Heart left ventricle (tissue), 16 donors: ENCODE results near the gene MRNIP. TPM values are rescaled to one million over a fixed set of nuclear protein-coding genes. Genes with fewer than 3 reads are reported as not detected.
A peak's percentile ranks its signal among the peaks of the same experiment; 100 is the strongest.

Experiments
- ATAC-seq, 4 donors: fragments of 200-7000 bp; cut with Tn5 transposase; one replicate each; pipeline ENCODE4 v1.9.1; 2020 to 2022; ENCODE audit warnings: moderate library complexity in 4 of 4, mild to moderate bottlenecking in 3 of 4, moderate number of reproducible peaks in 1 of 4
- DNase-seq, 5 donors: peaks; one replicate each; pipeline ENCODE4 v3.0.0-alpha.2; 2020
- H3K27ac ChIP-seq, 12 donors: fragments of 200-600 bp; sonication (generic) in 4 of 12; one replicate each; pipeline versions ENCODE4 v1.5.0 to v1.8.0; 2016 to 2022; ENCODE audit warnings: mild to moderate bottlenecking in 2 of 12
- H3K27me3 ChIP-seq, 9 donors: fragments of 200-600 bp; sonication (generic) in 2 of 9; one replicate each; pipeline versions ENCODE4 v1.5.1 to v1.8.0; 2016 to 2022; ENCODE audit warnings: mild to moderate bottlenecking in 3 of 9
- H3K36me3 ChIP-seq, 9 donors: fragments of 200-600 bp; sonication (generic) in 2 of 9; one replicate each; pipeline versions ENCODE4 v1.5.0 to v1.8.0; 2018 to 2022; ENCODE audit warnings: mild to moderate bottlenecking in 2 of 9
- H3K4me1 ChIP-seq, 12 donors: fragments of 200-600 bp; sonication (generic) in 4 of 12; one replicate each; pipeline versions ENCODE4 v1.5.0 to v1.8.0; 2016 to 2022; ENCODE audit warnings: mild to moderate bottlenecking in 3 of 12
- H3K4me3 ChIP-seq, 12 donors: fragments of 200-600 bp; sonication (generic) in 4 of 12; one replicate each; pipeline versions ENCODE4 v1.5.0 to v1.8.0; 2017 to 2022; ENCODE audit warnings: mild to moderate bottlenecking in 9 of 12, moderate library complexity in 4 of 12
- H3K9me3 ChIP-seq, 12 donors: fragments of 200-600 bp; sonication (generic) in 4 of 12; one replicate each; pipeline versions ENCODE4 v1.5.0 to v1.8.0; 2016 to 2022; ENCODE audit warnings: mild to moderate bottlenecking in 1 of 12
- CTCF ChIP-seq, 12 donors: fragments of 200-600 bp; sonication (generic) in 4 of 12; IDR thresholded peaks; one replicate each; pipeline versions ENCODE4 v1.5.0 to v1.8.0; 2018 to 2022; ENCODE audit warnings: antibody characterized with exemption in 12 of 12, mild to moderate bottlenecking in 5 of 12
- POLR2A ChIP-seq, 2 donors: fragments of 450-650 bp; IDR thresholded peaks; one replicate each; pipeline ENCODE4 v1.6.1; 2017; ENCODE audit warnings: antibody characterized with exemption in 2 of 2, mild to moderate bottlenecking in 2 of 2, moderate library complexity in 2 of 2
- WGBS, 4 donors: extraction: QIAGEN DNeasy Blood & Tissue Kit in 2 of 4; methylation state at CpG; one replicate each; pipeline versions ENCODE4 v1.1.5 to v1.1.7; 2013 to 2018; 5-methylcytosine and 5-hydroxymethylcytosine counted together
- intact Hi-C, 10 donors: fragments of 100-400 bp; cut with DNase I; formaldehyde crosslinking; loops; one replicate each; pipeline versions ENCODE4 v1.11.1 to v1.14.2; 2022
- polyA plus RNA-seq, 2 donors: library from polyadenylated mRNA; stranded (reverse); fragments of 200-250 nt; gene quantifications; one replicate each; pipeline ENCODE4 v1.2.3, GENCODE V29; 2013
- total RNA-seq, 9 donors: library from RNA; depleted of rRNA in 2 of 9; stranded (reverse); fragments of >200 nt in 2 of 9; fragmentation: NEBNext Ultra II Directional in 3 of 9; extraction: Animal tissue kit (Norgen Biotek cat#: 25700) in 3 of 9; gene quantifications; one replicate each; pipeline versions ENCODE4 v1.1.0 to v1.2.4, GENCODE V29; 2016 to 2023
- donor health status: ischemic (EF 13 %, LVEDD 7.1; RV severe dilation, severe dysfunction).
- donor health status: healthy with polysubstance abuse.
- donor health status: DM: no; HTN: yes; CAD: no.
- donor health status: DM: no; HTN: no; CAD: no.
- donor health status: ischemic (EF 25% LVEDD 6.9; RV normal size, moderate dysfunction).
- donor health status: ischemic (EF 25% LVEDD 5.7; RV mildly dilated, moderate dysfunction).
- donor health status: healthy.
- donor health status: DM: yes; HTN: yes; CAD: no.
- donor health status: ischemic (EF 35%, LVEDD 5.7; RV mildly dilated, moderate dysfunction).
- donor health status: nonischemic (EF 11% LVEDD 7.7; RV severe dilation, severe dysfunction).
- donor health status: DM: yes; HTN: yes; CAD: no.
- donor health status: PGD.
- donor health status: ischemic (EF 29% LVEDD 5.4; RV normal size, mild dysfunction).
- donor health status: nonischemic (EF 23%, LVEDD 6.1; RV moderate dilation, normal function).

The MRNIP gene
- total and polyA plus RNA-seq, 11 donors = 8.5 to 24.1 (median 12.3) TPM

DNA sequence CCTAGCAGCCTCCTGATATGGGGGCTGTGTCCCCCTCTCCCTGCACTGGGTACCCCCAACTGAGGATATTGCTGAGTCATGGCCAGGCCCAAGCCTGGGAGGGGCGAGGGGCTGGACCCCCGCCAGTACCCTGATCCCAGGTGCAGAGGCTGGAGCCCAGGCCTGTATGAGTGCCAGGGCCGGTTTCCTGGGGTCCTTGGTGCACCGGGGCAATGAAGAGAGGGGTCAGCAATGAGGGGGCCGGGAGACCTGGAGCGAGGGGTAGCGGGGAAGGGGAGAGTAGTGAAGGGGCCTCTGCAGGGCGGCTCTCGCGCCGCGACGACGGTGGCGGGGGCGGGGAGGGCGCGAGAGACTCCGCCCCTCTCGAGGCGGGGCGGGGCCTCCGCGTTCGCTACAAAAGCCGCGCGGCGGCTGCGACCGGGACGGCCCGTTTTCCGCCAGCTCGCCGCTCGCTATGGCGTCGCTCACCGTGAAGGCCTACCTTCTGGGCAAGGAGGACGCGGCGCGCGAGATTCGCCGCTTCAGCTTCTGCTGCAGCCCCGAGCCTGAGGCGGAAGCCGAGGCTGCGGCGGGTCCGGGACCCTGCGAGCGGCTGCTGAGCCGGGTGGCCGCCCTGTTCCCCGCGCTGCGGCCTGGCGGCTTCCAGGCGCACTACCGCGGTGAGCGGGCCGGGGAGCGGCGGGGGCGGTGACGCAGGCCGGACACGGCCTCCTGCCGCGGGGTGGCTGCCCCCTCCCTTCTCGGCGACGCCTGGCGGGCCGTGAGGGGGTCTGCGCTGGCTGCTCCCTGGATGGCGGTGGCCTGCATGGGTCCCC is 37.9 kb downstream of the MRNIP start, which contains the start of gene SQSTM1:
Gene SQSTM1, plus strand, starts transcription at position 423 of the 815 bp plus-strand sequence. Its CDS starts 32 bp downstream, at position 455.
- peak within 1 kb of the TSS; percentile 67 to 100 (median 99) for H3K4me3 ChIP-seq
- H3K36me3 ChIP-seq = peaks cover 0 to 39% (median 32%) of the 10 kb centered on the region in 9 donors
- peak within 1 kb of the TSS; percentile 98 to 100 (median 99) for H3K27ac ChIP-seq
- DNase-seq (peak; percentile 88 to 94 (median 88)), ATAC-seq (peak; percentile 55 to 74 (median 71))
- peaks cover 24 to 79% (median 70%) of the 10 kb centered on the region in 12 donors for H3K4me1 ChIP-seq
- H3K9me3 ChIP-seq = no peaks in the 10 kb centered on the region
- WGBS, 4 donors = 0 to 1% (median 1%) methylated on average over 12 to 81 of the region's 81 CpGs
- TF ChIP-seq CTCF (IDR thresholded peaks at IDR 0.05) (peak in 1 of 12 donors; percentile 12), POLR2A (IDR thresholded peaks at IDR 0.05) (peak; percentile 92 to 99)
- H3K27me3 ChIP-seq = no peaks in the 10 kb centered on the region
- intact Hi-C loops = loop anchor here in 5 of 10 donors (1.0 to 10.0 kb wide), 5 partner anchors 14 to 196 kb away; partner anchors contain the start of genes MRNIP (in 4 of the 5), MGAT4B (in 2 of the 5) and HNRNPH1 (in 1 of the 5)

DNA sequence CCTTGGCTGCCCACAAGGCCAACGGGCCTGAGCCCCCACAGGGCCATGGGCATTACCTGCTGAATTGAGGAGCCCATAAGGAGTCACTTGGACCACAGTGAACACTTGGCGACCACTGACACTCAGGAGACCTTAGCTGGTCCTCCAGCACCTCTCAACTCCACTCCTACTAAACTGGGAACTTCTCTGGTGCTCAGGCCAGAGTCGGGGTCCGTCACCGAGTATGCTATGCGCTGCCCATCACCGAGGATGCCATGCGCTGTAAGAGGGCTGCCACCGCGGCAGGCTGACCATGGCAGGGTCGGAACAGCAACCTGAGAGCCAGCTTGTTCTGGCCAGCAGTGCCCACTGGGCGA is 38.5 kb downstream of the MRNIP start:
- no peak for DNase-seq
- Histone ChIP-seq H3K36me3 (peaks cover 0 to 33% (median 27%) of the 10 kb centered on the region in 9 donors), H3K4me3 (peak overlapping the region; percentile 67 to 100 (median 99)), H3K27ac (peak overlapping the region; percentile 98 to 100 (median 99)), H3K9me3 (no peaks in the 10 kb centered on the region), H3K4me1 (peaks cover 24 to 73% (median 66%) of the 10 kb centered on the region in 12 donors), H3K27me3 (no peaks in the 10 kb centered on the region)
- 28 to 40% (median 32%) methylated on average over 12 of the region's 12 CpGs for WGBS, 4 donors
- intact Hi-C loops = loop anchor here in 4 of 10 donors (2.0 to 10.0 kb wide), 4 partner anchors 13 to 195 kb away; partner anchors contain the start of genes MRNIP (in 3 of the 4), MGAT4B (in 2 of the 4) and HNRNPH1 (in 1 of the 4)
- no peak for ATAC-seq
- TF ChIP-seq POLR2A (IDR thresholded peaks at IDR 0.05) (no peak), CTCF (IDR thresholded peaks at IDR 0.05) (no peak)

DNA sequence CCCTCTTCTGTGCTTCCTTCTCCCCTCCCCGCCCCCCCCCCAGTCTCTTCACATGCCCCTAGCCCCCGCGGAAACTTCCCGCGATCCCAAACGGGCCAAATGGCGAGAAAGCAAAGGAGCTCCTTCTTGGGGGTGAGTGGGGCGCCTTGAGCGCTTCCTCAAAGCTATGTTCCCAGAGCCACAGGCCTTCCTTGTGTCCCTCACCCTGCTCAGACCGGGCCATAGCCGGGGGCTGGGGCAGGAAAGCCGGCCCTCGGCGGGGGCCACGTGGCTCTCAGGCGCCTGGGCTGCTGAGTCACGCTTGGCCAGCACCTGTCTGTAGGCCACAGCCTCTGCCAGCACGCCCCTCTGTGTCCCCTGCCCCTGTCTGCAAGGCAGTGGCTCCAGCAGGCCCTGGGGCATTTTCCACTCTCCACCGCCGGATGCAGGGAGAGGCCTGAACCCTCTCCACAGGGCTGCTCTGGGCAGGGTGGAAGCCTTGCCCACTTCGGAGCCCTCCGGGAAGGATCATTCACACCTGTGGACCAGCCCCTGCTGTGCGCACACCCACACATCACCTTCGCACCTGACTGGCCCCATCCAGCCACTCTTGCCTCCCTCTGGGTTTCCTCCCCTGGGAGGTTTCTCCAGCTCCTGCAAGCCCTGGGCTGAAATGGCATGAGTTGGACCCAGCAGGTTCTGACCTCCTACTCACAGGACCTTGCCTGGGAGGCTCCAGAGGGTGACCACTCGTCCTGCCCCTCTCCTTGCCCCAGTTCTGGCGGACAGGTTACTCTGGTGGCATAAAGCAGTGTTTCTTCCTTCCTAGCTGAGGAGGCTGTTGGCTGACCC is 39.1 kb downstream of the MRNIP start:
- TF ChIP-seq POLR2A (IDR thresholded peaks at IDR 0.05) (no peak), CTCF (IDR thresholded peaks at IDR 0.05) (no peak)
- Histone ChIP-seq H3K27ac (peak overlapping the region; percentile 98 to 100 (median 99)), H3K27me3 (no peaks in the 10 kb centered on the region), H3K4me1 (peaks cover 24 to 67% (median 60%) of the 10 kb centered on the region in 12 donors), H3K36me3 (peaks cover 0 to 29% (median 21%) of the 10 kb centered on the region in 9 donors), H3K4me3 (peak overlapping the region; percentile 67 to 100 (median 99)), H3K9me3 (no peaks in the 10 kb centered on the region)
- intact Hi-C loops = loop anchor here in 5 of 10 donors (2.0 to 10.0 kb wide), 4 partner anchors 13 to 195 kb away; partner anchors contain the start of genes MRNIP (in 4 of the 5), MGAT4B (in 2 of the 5) and HNRNPH1 (in 1 of the 5)
- DNase-seq (peak in 4 of 5 donors; percentile 74 to 82 (median 78)), ATAC-seq (peak in 3 of 4 donors; percentile 10 to 52 (median 22))
- 13 to 24% (median 20%) methylated on average over 23 to 26 of the region's 26 CpGs for WGBS, 4 donors
